ENCODE measurements around the gene PRKAG2. TPM values are rescaled to one million over a fixed set of nuclear protein-coding genes. Genes with fewer than 3 reads are reported as not detected.

The PRKAG2 gene
- total and polyA plus RNA-seq, 8 donors: 7.4 to 16.7 (median 9.2) TPM

- Histone ChIP-seq H3K27me3 (no peaks in the 10 kb centered on the region), H3K36me3 (no peaks in the 10 kb centered on the region), H3K27ac (no peak overlapping the region), H3K4me3 (no peak overlapping the region), H3K4me1 (peaks cover 8 to 21% (median 10%) of the 10 kb centered on the region in 3 donors), H3K9me3 (no peaks in the 10 kb centered on the region)
- intact Hi-C loops (cut with DNase I): no loop called here
- ATAC-seq (no peak), DNase-seq (peak in 1 of 6 donors; percentile 44), FAIRE-seq (no peak)
- no peak for TF ChIP-seq CTCF (IDR thresholded peaks at IDR 0.05)
- 96% methylated on average over 18 of the region's 18 CpGs for WGBS, 2 donors
Measured at GRCh38 chr7:151866761-151867655, 9.9 kb downstream of the PRKAG2 start.

- intact Hi-C loops (cut with DNase I): no loop called here
- no peak overlapping the region for H3K4me3 ChIP-seq
- no peak for FAIRE-seq
- H3K4me1 ChIP-seq: peaks cover 8 to 21% (median 10%) of the 10 kb centered on the region in 3 donors
- WGBS, 2 donors: 64 to 72% methylated on average over 7 of the region's 7 CpGs
- no peaks in the 10 kb centered on the region for H3K27me3 ChIP-seq
- TF ChIP-seq CTCF (IDR thresholded peaks at IDR 0.05): no peak
- H3K9me3 ChIP-seq: no peaks in the 10 kb centered on the region
- no peak for ATAC-seq
- H3K36me3 ChIP-seq: no peaks in the 10 kb centered on the region
- DNase-seq: peak in 2 of 6 donors; percentile 43
- no peak overlapping the region for H3K27ac ChIP-seq
Measured at GRCh38 chr7:151866028-151866427, 10.9 kb downstream of the PRKAG2 start.

- no peaks in the 10 kb centered on the region for H3K36me3 ChIP-seq
- no peak for FAIRE-seq
- no peaks in the 10 kb centered on the region for H3K27me3 ChIP-seq
- TF ChIP-seq CTCF (IDR thresholded peaks at IDR 0.05): no peak
- no peak overlapping the region for H3K4me3 ChIP-seq
- DNase-seq: peak in 2 of 6 donors; percentile 54 to 56
- H3K27ac ChIP-seq: no peak overlapping the region
- no peaks in the 10 kb centered on the region for H3K9me3 ChIP-seq
- WGBS, 2 donors: 77 to 80% methylated on average over 16 of the region's 16 CpGs
- peaks cover 8 to 21% (median 10%) of the 10 kb centered on the region in 3 donors for H3K4me1 ChIP-seq
- intact Hi-C loops (cut with DNase I): no loop called here
- no peak for ATAC-seq
Measured at GRCh38 chr7:151865070-151865670, 11.7 kb downstream of the PRKAG2 start.

- no peaks in the 10 kb centered on the region for H3K9me3 ChIP-seq
- 88 to 92% methylated on average over 6 of the region's 6 CpGs for whole genome bisulfite sequencing, 2 donors
- peaks cover 8 to 19% (median 10%) of the 10 kb centered on the region in 3 donors for H3K4me1 ChIP-seq
- no peak overlapping the region for H3K4me3 ChIP-seq
- ATAC-seq: no peak
- H3K27me3 ChIP-seq: no peaks in the 10 kb centered on the region
- H3K36me3 ChIP-seq: no peaks in the 10 kb centered on the region
- peak in 1 of 6 donors; percentile 21 for DNase-seq
- no peak for TF ChIP-seq CTCF (IDR thresholded peaks at IDR 0.05)
- no peak for FAIRE-seq
- intact Hi-C loops (cut with DNase I): no loop called here
- no peak overlapping the region for H3K27ac ChIP-seq
Measured at GRCh38 chr7:151864561-151864960, 12.4 kb downstream of the PRKAG2 start.
